Loucy (cell line): ENCODE data around the gene SH2D6.

ENCODE experiments used
- H2AFZ ChIP-seq: fragments of 200-600 bp; sonication (generic); 2 replicates; pipeline ENCODE4 v1.6.0; 2016; ENCODE audit warnings: antibody characterized with exemption, mild to moderate bottlenecking, low read length, moderate library complexity
- H3F3A ChIP-seq: fragments of 200-600 bp; 2 replicates; pipeline ENCODE4 v1.6.0; 2016; ENCODE audit warnings: antibody characterized with exemption, low read depth, mild to moderate bottlenecking
- H3K27me3 ChIP-seq: fragments of 200-600 bp; sonication (generic); 2 replicates; pipeline ENCODE4 v1.6.1; 2014; ENCODE audit warnings: low read length, mild to moderate bottlenecking; ENCODE audit not compliant: insufficient read depth, poor library complexity, severe bottlenecking
- H3K36me3 ChIP-seq: fragments of 200-600 bp; sonication (generic); 2 replicates; pipeline ENCODE4 v1.6.1; 2016; ENCODE audit warnings: low read length; ENCODE audit not compliant: insufficient read depth
- H3K4me1 ChIP-seq: fragments of 200-600 bp; sonication (generic); 2 replicates; pipeline ENCODE4 v1.5.1; 2014; ENCODE audit warnings: low read length, mild to moderate bottlenecking; ENCODE audit not compliant: insufficient read depth, poor library complexity, severe bottlenecking
- H3K4me2 ChIP-seq: fragments of 200-600 bp; sonication (generic); 2 replicates; pipeline ENCODE4 v1.6.0; 2014; ENCODE audit warnings: antibody characterized with exemption, low read length, low read depth, mild to moderate bottlenecking; ENCODE audit not compliant: poor library complexity, severe bottlenecking
- H3K4me3 ChIP-seq: fragments of 200-600 bp; sonication (generic); 2 replicates; pipeline ENCODE4 v1.5.1; 2014; ENCODE audit warnings: low read length, mild to moderate bottlenecking, mixed read lengths; ENCODE audit not compliant: poor library complexity, severe bottlenecking
- H3K79me2 ChIP-seq: fragments of 200-600 bp; sonication (generic); 2 replicates; pipeline ENCODE4 v1.6.1; 2014; ENCODE audit warnings: low read length; ENCODE audit not compliant: insufficient read depth
- H3K9ac ChIP-seq: fragments of 200-600 bp; sonication (generic); 2 replicates; pipeline ENCODE4 v1.6.0; 2014; ENCODE audit warnings: mild to moderate bottlenecking, low read depth, low read length, moderate library complexity; ENCODE audit not compliant: poor library complexity, severe bottlenecking
- H3K9me2 ChIP-seq: fragments of 200-600 bp; sonication (generic); replicated peaks from 2 replicates; pipeline ENCODE4 v1.6.1; 2016; ENCODE audit warnings: low read depth, low read length, mixed read lengths
- H3K9me3 ChIP-seq: fragments of 200-600 bp; sonication (generic); 2 replicates; pipeline ENCODE4 v1.6.1; 2014; ENCODE audit warnings: mild to moderate bottlenecking, antibody characterized with exemption, low read length, low read depth; ENCODE audit not compliant: insufficient read depth
- H4K20me1 ChIP-seq: fragments of 200-600 bp; sonication (generic); 2 replicates; pipeline ENCODE4 v1.6.0; 2014; ENCODE audit warnings: antibody characterized with exemption, low read length, mild to moderate bottlenecking; ENCODE audit not compliant: insufficient read depth, poor library complexity, severe bottlenecking
- CTCF ChIP-seq: fragments of 200-600 bp; sonication (generic); conservative IDR thresholded peaks from 2 replicates; pipeline ENCODE4 v1.5.1; 2014; ENCODE audit warnings: mild to moderate bottlenecking, antibody characterized with exemption, low read length
- EZH2phosphoT487 ChIP-seq: fragments of 200-600 bp; IDR thresholded peaks from 2 replicates; pipeline ENCODE4 v1.6.1; 2018; ENCODE audit warnings: antibody characterized with exemption, mild to moderate bottlenecking, moderate library complexity, borderline replicate concordance

SH2D6 gene

GRCh38 chr2:85449214-85449588, 30.7 kb downstream of the SH2D6 start:
- Histone ChIP-seq H3K4me2 (no peak overlapping the region), H3K79me2 (no peaks in the 10 kb centered on the region), H3K9ac (no peak overlapping the region), H3K9me3 (no peaks in the 10 kb centered on the region), H3K27me3 (no peaks in the 10 kb centered on the region), H2AFZ (no peak overlapping the region), H3K4me1 (no peaks in the 10 kb centered on the region), H3K36me3 (no peaks in the 10 kb centered on the region), H4K20me1 (no peaks in the 10 kb centered on the region), H3K9me2 (no peaks in the 10 kb centered on the region), H3K4me3 (no peak overlapping the region), H3F3A (no peaks in the 10 kb centered on the region)
- TF ChIP-seq EZH2phosphoT487 (no peak), CTCF (no peak)

GRCh38 chr2:85452237-85452636, 33.7 kb downstream of the SH2D6 start:
- Histone ChIP-seq H3F3A (no peaks in the 10 kb centered on the region), H3K4me1 (no peaks in the 10 kb centered on the region), H3K36me3 (no peaks in the 10 kb centered on the region), H3K79me2 (no peaks in the 10 kb centered on the region), H2AFZ (no peak overlapping the region), H3K9me3 (no peaks in the 10 kb centered on the region), H3K9ac (no peak overlapping the region), H3K4me2 (no peak overlapping the region), H4K20me1 (no peaks in the 10 kb centered on the region), H3K27me3 (no peaks in the 10 kb centered on the region), H3K4me3 (no peak overlapping the region), H3K9me2 (no peaks in the 10 kb centered on the region)
- TF ChIP-seq CTCF (no peak), EZH2phosphoT487 (no peak)

GRCh38 chr2:85453571-85453970, 35.1 kb downstream of the SH2D6 start:
- H3K9ac ChIP-seq = no peak overlapping the region
- no peak overlapping the region for H2AFZ ChIP-seq
- no peak for TF ChIP-seq EZH2phosphoT487
- no peak for TF ChIP-seq CTCF

More at GRCh38 chr2:85453571-85453970, 35.1 kb downstream of the SH2D6 start:
- H3K9me3 ChIP-seq = no peaks in the 10 kb centered on the region
- no peaks in the 10 kb centered on the region for H3K4me1 ChIP-seq
- H3K79me2 ChIP-seq = no peaks in the 10 kb centered on the region
- H3K9me2 ChIP-seq = no peaks in the 10 kb centered on the region
- H4K20me1 ChIP-seq = no peaks in the 10 kb centered on the region
- no peak overlapping the region for H3K4me3 ChIP-seq
- H3K36me3 ChIP-seq = no peaks in the 10 kb centered on the region
- H3K4me2 ChIP-seq = no peak overlapping the region
- no peaks in the 10 kb centered on the region for H3K27me3 ChIP-seq
- H3F3A ChIP-seq = no peaks in the 10 kb centered on the region
